Measurements from ENCODE around the gene SHISA9. TPM values are rescaled to one million over a fixed set of nuclear protein-coding genes. Genes with fewer than 3 reads are reported as not detected.

Gene SHISA9
- total RNA-seq, 3 donors from 2014 or later = 0.33 to 4.1 TPM; not detected in 1

- Histone ChIP-seq H3K27me3 (no peaks in the 10 kb centered on the region), H3K9me3 (peaks cover 0 to 4% of the 10 kb centered on the region in 2 donors), H3K4me3 (no peak overlapping the region), H3K36me3 (no peaks in the 10 kb centered on the region), H3K27ac (no peak overlapping the region), H3K4me1 (no peaks in the 10 kb centered on the region)
- no peak for DNase-seq (ENCODE audit: low spot score in 2 of 2)
- intact Hi-C loops (cut with DNase I; ENCODE audit: low total_unique reads) = no loop called here
- no peak for TF ChIP-seq POLR2AphosphoS5 (IDR thresholded peaks at IDR 0.05)
- no peak for TF ChIP-seq CTCF (IDR thresholded peaks at IDR 0.05)
- no peak for TF ChIP-seq POLR2A (IDR thresholded peaks at IDR 0.05)
Observed at GRCh38 chr16:13038591-13038990, 137.2 kb downstream of the SHISA9 start.

GRCh38 chr16:13039526-13039925, 138.1 kb downstream of the SHISA9 start:
- H3K27me3 ChIP-seq = no peaks in the 10 kb centered on the region
- TF ChIP-seq CTCF (IDR thresholded peaks at IDR 0.05) = no peak
- TF ChIP-seq POLR2A (IDR thresholded peaks at IDR 0.05) = no peak
- TF ChIP-seq POLR2AphosphoS5 (IDR thresholded peaks at IDR 0.05) = no peak
- peaks cover 0 to 4% of the 10 kb centered on the region in 2 donors for H3K9me3 ChIP-seq
- H3K27ac ChIP-seq = no peak overlapping the region
- H3K36me3 ChIP-seq = no peaks in the 10 kb centered on the region
- no peak overlapping the region for H3K4me3 ChIP-seq
- H3K4me1 ChIP-seq = no peaks in the 10 kb centered on the region
- intact Hi-C loops (cut with DNase I; ENCODE audit: low total_unique reads) = no loop called here
- DNase-seq (ENCODE audit: low spot score in 2 of 2) = no peak

- intact Hi-C loops (cut with DNase I; ENCODE audit: low total_unique reads) = no loop called here
- no peaks in the 10 kb centered on the region for H3K36me3 ChIP-seq
- no peaks in the 10 kb centered on the region for H3K27me3 ChIP-seq
- TF ChIP-seq POLR2A (IDR thresholded peaks at IDR 0.05) (no peak), CTCF (IDR thresholded peaks at IDR 0.05) (no peak), POLR2AphosphoS5 (IDR thresholded peaks at IDR 0.05) (no peak)
- H3K9me3 ChIP-seq = peaks cover 0 to 4% of the 10 kb centered on the region in 2 donors
- H3K4me1 ChIP-seq = no peaks in the 10 kb centered on the region
- H3K4me3 ChIP-seq = no peak overlapping the region
- H3K27ac ChIP-seq = no peak overlapping the region
- DNase-seq (ENCODE audit: low spot score in 2 of 2) = no peak
Observed at GRCh38 chr16:13041180-13041579, 139.8 kb downstream of the SHISA9 start.

- Histone ChIP-seq H3K27ac (no peak overlapping the region), H3K4me3 (no peak overlapping the region), H3K4me1 (no peaks in the 10 kb centered on the region), H3K9me3 (peaks cover 0 to 4% of the 10 kb centered on the region in 2 donors), H3K36me3 (no peaks in the 10 kb centered on the region), H3K27me3 (no peaks in the 10 kb centered on the region)
- DNase-seq (ENCODE audit: low spot score in 2 of 2) = no peak
- intact Hi-C loops (cut with DNase I; ENCODE audit: low total_unique reads) = no loop called here
- TF ChIP-seq POLR2A (IDR thresholded peaks at IDR 0.05) = no peak
Observed at GRCh38 chr16:13041646-13042290, 140.4 kb downstream of the SHISA9 start.

- Histone ChIP-seq H3K4me1 (no peaks in the 10 kb centered on the region), H3K27ac (no peak overlapping the region), H3K27me3 (no peaks in the 10 kb centered on the region), H3K4me3 (no peak overlapping the region), H3K36me3 (no peaks in the 10 kb centered on the region), H3K9me3 (peaks cover 0 to 4% of the 10 kb centered on the region in 2 donors)
- DNase-seq (ENCODE audit: low spot score in 2 of 2) = no peak
- TF ChIP-seq CTCF (IDR thresholded peaks at IDR 0.05) (no peak), POLR2AphosphoS5 (IDR thresholded peaks at IDR 0.05) (no peak), POLR2A (IDR thresholded peaks at IDR 0.05) (no peak)
- intact Hi-C loops (cut with DNase I; ENCODE audit: low total_unique reads) = no loop called here
Observed at GRCh38 chr16:13042291-13042685, 140.9 kb downstream of the SHISA9 start.

All from breast epithelium (tissue), 4 donors.